Measurements from ENCODE around the gene GTF3A.

GTF3A gene

DNA sequence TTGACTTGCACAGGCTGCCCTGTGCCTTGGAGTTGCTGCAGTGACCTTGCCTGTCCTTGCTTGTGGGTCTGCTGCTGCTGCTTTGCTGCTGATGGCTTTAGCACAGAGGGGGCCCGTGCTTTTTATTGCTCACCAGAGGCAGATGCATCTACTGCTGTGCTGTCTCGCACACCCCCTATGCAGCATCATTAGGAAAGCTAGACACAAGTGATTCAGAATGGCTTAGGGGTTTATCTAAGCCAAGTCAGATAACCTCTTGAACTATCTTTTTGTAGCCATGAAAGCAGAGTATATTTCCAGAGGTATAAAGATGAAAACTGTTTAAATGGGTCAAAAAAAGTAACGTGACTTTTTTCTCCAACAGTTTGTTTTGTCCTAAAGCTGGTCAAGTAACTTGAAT, 7.8 kb downstream of the GTF3A start:
- ChIA-PET POLR2A (interaction anchor here (0.6 kb wide), 1 partner anchor 28 kb away, joined by 3 read pairs; no protein-coding TSS in a partner anchor), CTCF (no interaction called here)
- peaks cover 28 to 95% of the 10 kb centered on the region in 2 experiments for H3K36me3 ChIP-seq (ENCODE audit: control insufficient read depth in 2 of 2, insufficient read depth in 1 of 2, low read length in 2 of 2)
- TF ChIP-seq ZBTB48 (tag by site-specific recombination; IDR thresholded peaks at IDR 0.05) (no peak), ZNF157 (tag by site-specific recombination; IDR thresholded peaks at IDR 0.05) (no peak), ZNF132 (tag by site-specific recombination; IDR thresholded peaks at IDR 0.05; ENCODE audit: borderline replicate concordance) (no peak), ZNF416 (tag by site-specific recombination; IDR thresholded peaks at IDR 0.05) (no peak), ZNF184 (tag by site-specific recombination; IDR thresholded peaks at IDR 0.05) (no peak), KLF8 (tag by site-specific recombination; IDR thresholded peaks at IDR 0.05) (no peak)
- TF ChIP-seq, protein P1, sequence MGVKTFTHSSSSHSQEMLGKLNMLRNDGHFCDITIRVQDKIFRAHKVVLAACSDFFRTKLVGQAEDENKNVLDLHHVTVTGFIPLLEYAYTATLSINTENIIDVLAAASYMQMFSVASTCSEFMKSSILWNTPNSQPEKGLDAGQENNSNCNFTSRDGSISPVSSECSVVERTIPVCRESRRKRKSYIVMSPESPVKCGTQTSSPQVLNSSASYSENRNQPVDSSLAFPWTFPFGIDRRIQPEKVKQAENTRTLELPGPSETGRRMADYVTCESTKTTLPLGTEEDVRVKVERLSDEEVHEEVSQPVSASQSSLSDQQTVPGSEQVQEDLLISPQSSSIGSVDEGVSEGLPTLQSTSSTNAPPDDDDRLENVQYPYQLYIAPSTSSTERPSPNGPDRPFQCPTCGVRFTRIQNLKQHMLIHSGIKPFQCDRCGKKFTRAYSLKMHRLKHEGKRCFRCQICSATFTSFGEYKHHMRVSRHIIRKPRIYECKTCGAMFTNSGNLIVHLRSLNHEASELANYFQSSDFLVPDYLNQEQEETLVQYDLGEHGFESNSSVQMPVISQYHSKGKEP (tag by site-specific recombination; IDR thresholded peaks at IDR 0.05), result no peak
- H3K4me1 ChIP-seq (ENCODE audit: control insufficient read depth, insufficient read depth, low read length), result no peaks in the 10 kb centered on the region
- H3K27ac ChIP-seq (ENCODE audit: extremely low read depth, low read depth, low read length), result no peak overlapping the region
- no peaks in the 10 kb centered on the region for H3K9me3 ChIP-seq (ENCODE audit: control insufficient read depth, insufficient read depth, low read depth, low read length)
- H3K4me3 ChIP-seq (ENCODE audit: low read depth, low read length), result no peak overlapping the region

DNA sequence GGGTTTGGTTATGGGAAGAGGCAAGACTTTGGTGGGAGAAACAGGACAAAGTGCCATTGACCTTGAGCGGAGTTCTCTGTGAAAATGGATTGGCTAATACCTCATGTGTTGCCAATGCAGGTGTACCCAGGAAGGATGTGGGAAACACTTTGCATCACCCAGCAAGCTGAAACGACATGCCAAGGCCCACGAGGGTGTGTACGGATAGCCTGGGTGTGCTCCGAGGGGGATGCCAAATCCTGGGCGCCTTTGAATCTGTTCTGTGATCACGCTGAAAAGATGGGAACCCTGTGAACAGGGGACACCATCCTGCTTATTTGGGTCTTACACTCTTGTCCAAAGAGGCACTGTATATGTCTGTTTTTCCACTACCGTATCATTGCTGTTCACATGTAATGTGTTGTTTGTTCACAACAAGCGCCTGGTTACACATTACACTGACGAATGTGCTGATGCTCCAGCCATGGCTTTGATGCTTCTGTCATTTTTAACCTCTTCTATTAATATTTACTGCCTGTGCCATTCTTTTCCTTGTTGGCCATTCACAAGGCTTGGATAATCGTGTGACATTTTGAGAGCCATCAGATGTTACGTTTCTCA, 8.3 kb downstream of the GTF3A start:
- Histone ChIP-seq H3K4me1 (ENCODE audit: control insufficient read depth, insufficient read depth, low read length) (no peaks in the 10 kb centered on the region), H3K36me3 (ENCODE audit: control insufficient read depth in 2 of 2, insufficient read depth in 1 of 2, low read length in 2 of 2) (peaks cover 26 to 94% of the 10 kb centered on the region in 2 experiments), H3K4me3 (ENCODE audit: low read depth, low read length) (no peak overlapping the region), H3K9me3 (ENCODE audit: control insufficient read depth, insufficient read depth, low read depth, low read length) (no peaks in the 10 kb centered on the region), H3K27ac (ENCODE audit: extremely low read depth, low read depth, low read length) (no peak overlapping the region)
- CTCF ChIA-PET, result interaction anchor here (0.6 to 0.7 kb wide), 2 partner anchors 51 to 460 kb away, joined by 3 read pairs; no protein-coding TSS in a partner anchor
- POLR2A ChIA-PET, result no interaction called here
- TF ChIP-seq FEZF1 (tag by site-specific recombination; IDR thresholded peaks at IDR 0.05), result no peak
- TF ChIP-seq, protein P2, sequence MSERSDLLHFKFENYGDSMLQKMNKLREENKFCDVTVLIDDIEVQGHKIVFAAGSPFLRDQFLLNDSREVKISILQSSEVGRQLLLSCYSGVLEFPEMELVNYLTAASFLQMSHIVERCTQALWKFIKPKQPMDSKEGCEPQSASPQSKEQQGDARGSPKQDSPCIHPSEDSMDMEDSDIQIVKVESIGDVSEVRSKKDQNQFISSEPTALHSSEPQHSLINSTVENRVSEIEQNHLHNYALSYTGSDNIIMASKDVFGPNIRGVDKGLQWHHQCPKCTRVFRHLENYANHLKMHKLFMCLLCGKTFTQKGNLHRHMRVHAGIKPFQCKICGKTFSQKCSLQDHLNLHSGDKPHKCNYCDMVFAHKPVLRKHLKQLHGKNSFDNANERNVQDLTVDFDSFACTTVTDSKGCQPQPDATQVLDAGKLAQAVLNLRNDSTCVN (tag by site-specific recombination; optimal IDR thresholded peaks at IDR 0.05), result no peak
- TF ChIP-seq ZNF354C (tag by site-specific recombination; IDR thresholded peaks at IDR 0.05; ENCODE audit: borderline replicate concordance, low read depth), result no peak
- TF ChIP-seq, protein P3, sequence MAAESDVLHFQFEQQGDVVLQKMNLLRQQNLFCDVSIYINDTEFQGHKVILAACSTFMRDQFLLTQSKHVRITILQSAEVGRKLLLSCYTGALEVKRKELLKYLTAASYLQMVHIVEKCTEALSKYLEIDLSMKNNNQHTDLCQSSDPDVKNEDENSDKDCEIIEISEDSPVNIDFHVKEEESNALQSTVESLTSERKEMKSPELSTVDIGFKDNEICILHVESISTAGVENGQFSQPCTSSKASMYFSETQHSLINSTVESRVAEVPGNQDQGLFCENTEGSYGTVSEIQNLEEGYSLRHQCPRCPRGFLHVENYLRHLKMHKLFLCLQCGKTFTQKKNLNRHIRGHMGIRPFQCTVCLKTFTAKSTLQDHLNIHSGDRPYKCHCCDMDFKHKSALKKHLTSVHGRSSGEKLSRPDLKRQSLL (tag by site-specific recombination; IDR thresholded peaks at IDR 0.05), result no peak
- TF ChIP-seq ZNF16 (tag by site-specific recombination; IDR thresholded peaks at IDR 0.05; ENCODE audit: low read depth), result no peak
- TF ChIP-seq ZNF292 (tag by site-specific recombination; IDR thresholded peaks at IDR 0.05; ENCODE audit: borderline replicate concordance, low read depth), result no peak

DNA sequence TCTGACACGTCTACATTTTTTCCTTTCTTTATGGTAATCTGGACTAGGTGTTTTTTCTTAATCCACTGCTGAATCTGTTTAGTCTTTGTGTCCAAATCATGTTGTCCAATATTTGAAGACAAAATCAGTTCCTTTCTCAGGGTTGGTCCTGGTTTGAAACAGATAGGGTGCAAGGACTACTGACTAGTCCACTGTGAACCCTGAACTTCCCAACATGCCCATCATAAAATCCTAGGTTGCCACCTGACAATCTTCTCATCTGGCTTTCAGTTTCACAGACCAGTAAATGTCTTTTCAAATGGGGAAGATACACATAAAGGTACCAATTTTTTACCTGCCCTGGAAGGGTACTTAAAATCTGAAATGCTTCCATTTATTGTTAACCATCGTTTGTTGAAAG, 12.7 kb downstream of the GTF3A start:
- Histone ChIP-seq H3K9me3 (ENCODE audit: control insufficient read depth, insufficient read depth, low read depth, low read length) (no peaks in the 10 kb centered on the region), H3K36me3 (ENCODE audit: control insufficient read depth in 2 of 2, insufficient read depth in 1 of 2, low read length in 2 of 2) (peaks cover 10 to 82% of the 10 kb centered on the region in 2 experiments; a peak in 2 of 3 replicates), H3K4me3 (ENCODE audit: low read depth, low read length) (no peak overlapping the region), H3K4me1 (ENCODE audit: control insufficient read depth, insufficient read depth, low read length) (no peaks in the 10 kb centered on the region), H3K27ac (ENCODE audit: extremely low read depth, low read depth, low read length) (no peak overlapping the region)
- POLR2A ChIA-PET, result no interaction called here
- no peak for TF ChIP-seq ZNF335 (tag by site-specific recombination; conservative IDR thresholded peaks at IDR 0.05)
- CTCF ChIA-PET, result no interaction called here
